ENCODE measurements around the gene ATRX.
A peak's percentile ranks its signal among the peaks of the same experiment; 100 is the strongest.
"Not testable (repeated sequence)": the region's sequence is repeated elsewhere in the genome, so short reads cannot be mapped to it uniquely, and the experiment has no call there.

ATRX gene

DNA sequence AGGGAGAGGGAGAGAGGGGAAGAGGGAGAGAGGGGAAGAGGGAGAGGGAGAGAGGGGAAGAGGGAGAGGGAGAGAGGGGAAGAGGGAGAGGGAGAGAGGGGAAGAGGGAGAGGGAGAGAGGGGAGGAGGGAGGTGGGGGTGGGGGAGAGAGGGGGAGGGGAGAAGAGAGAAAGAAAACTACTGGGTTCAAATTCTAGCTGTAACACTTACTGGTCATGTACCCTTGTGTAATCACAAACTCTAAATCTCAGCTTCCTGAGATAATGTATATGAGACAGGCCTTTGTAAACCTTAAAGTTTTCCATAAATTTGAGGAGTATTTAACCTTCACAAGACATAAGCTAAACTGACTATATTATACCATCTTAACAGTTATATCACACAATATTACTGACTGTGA lies 229.7 kb downstream of the ATRX start:
- Histone ChIP-seq H3K4me3 (ENCODE audit: low read length in 2 of 2) (no peak overlapping the region), H3K9me3 (ENCODE audit: control insufficient read depth in 2 of 2, low read length in 2 of 2) (no peaks in the 10 kb centered on the region), H3K27ac (ENCODE audit: low read length) (no peak overlapping the region), H3K4me1 (ENCODE audit: control insufficient read depth, insufficient read depth, low read length) (no peaks in the 10 kb centered on the region), H3K36me3 (ENCODE audit: control insufficient read depth in 2 of 2, insufficient read depth in 2 of 2, low read length in 2 of 2) (no peaks in the 10 kb centered on the region), H3K27me3 (ENCODE audit: control insufficient read depth in 1 of 2, insufficient read depth in 2 of 2, low read length in 2 of 2) (no peaks in the 10 kb centered on the region), H3K9ac (ENCODE audit: low read length in 2 of 2) (no peak overlapping the region)

- no peaks in the 10 kb centered on the region for H3K36me3 ChIP-seq (ENCODE audit: control insufficient read depth in 2 of 2, insufficient read depth in 2 of 2, low read length in 2 of 2)
- H3K27ac ChIP-seq (ENCODE audit: low read length) = no peak overlapping the region
- no peaks in the 10 kb centered on the region for H3K4me1 ChIP-seq (ENCODE audit: control insufficient read depth, insufficient read depth, low read length)
- H3K9me3 ChIP-seq (ENCODE audit: control insufficient read depth in 2 of 2, low read length in 2 of 2) = no peaks in the 10 kb centered on the region
- no peak overlapping the region for H3K4me3 ChIP-seq (ENCODE audit: low read length in 2 of 2)
- H3K27me3 ChIP-seq (ENCODE audit: control insufficient read depth in 1 of 2, insufficient read depth in 2 of 2, low read length in 2 of 2) = no peaks in the 10 kb centered on the region
- no peak overlapping the region for H3K9ac ChIP-seq (ENCODE audit: low read length in 2 of 2)
Measured at GRCh38 chrX:77548751-77549150, 237.3 kb downstream of the ATRX start.

- H3K36me3 ChIP-seq (ENCODE audit: control insufficient read depth in 2 of 2, insufficient read depth in 2 of 2, low read length in 2 of 2); H3K4me1 ChIP-seq (ENCODE audit: control insufficient read depth, insufficient read depth, low read length); H3K27me3 ChIP-seq (ENCODE audit: control insufficient read depth in 1 of 2, insufficient read depth in 2 of 2, low read length in 2 of 2); H3K9ac ChIP-seq (ENCODE audit: low read length in 2 of 2); H3K9me3 ChIP-seq (ENCODE audit: control insufficient read depth in 2 of 2, low read length in 2 of 2); H3K4me3 ChIP-seq (ENCODE audit: low read length in 2 of 2); H3K27ac ChIP-seq (ENCODE audit: low read length): not testable (repeated sequence)
Measured at GRCh38 chrX:77539778-77540177, 246.2 kb downstream of the ATRX start.

DNA sequence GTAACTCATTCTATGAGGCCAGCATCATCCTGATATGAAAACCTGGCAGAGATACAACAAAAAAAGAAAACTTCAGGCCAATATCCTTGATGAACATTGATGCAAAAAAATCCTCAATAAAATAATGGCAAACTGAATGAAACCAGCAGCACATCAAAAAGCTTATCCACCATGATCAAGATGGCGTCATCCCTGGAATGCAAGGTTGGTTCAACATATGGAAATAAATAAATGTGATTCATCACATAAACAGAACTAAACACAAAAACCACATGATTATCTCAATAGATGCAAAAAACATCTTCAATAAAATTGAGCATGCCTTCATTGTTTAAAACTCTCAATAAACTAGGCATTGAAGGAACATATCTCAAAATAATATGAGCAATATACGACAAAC lies 254.8 kb downstream of the ATRX start:
- H3K9me3 ChIP-seq (ENCODE audit: control insufficient read depth in 2 of 2, low read length in 2 of 2); H3K27ac ChIP-seq (ENCODE audit: low read length); H3K9ac ChIP-seq (ENCODE audit: low read length in 2 of 2); H3K27me3 ChIP-seq (ENCODE audit: control insufficient read depth in 1 of 2, insufficient read depth in 2 of 2, low read length in 2 of 2); H3K4me1 ChIP-seq (ENCODE audit: control insufficient read depth, insufficient read depth, low read length); H3K4me3 ChIP-seq (ENCODE audit: low read length in 2 of 2); H3K36me3 ChIP-seq (ENCODE audit: control insufficient read depth in 2 of 2, insufficient read depth in 2 of 2, low read length in 2 of 2): not testable (repeated sequence)

DNA sequence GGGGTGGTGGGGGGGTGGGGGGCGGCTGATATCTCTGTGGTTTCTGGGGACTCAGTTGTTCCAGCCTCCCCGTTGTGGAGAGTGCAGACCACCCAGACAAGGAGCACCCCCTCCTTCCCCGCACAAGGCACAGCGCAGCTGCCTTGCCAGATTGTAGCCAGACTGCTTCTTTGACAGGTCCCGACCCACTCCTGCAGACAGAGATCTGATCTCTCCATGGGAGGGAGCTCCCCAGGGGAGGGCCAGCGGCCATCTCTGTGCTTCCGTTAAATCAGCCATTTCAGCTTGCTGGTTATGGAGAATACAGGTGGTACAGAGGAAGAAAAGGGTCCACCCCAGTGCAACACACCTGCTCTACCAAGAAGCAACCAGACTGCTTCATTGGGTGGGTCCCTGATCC lies 258.0 kb downstream of the ATRX start:
- Histone ChIP-seq H3K27me3 (ENCODE audit: control insufficient read depth in 1 of 2, insufficient read depth in 2 of 2, low read length in 2 of 2) (no peaks in the 10 kb centered on the region), H3K4me1 (ENCODE audit: control insufficient read depth, insufficient read depth, low read length) (no peaks in the 10 kb centered on the region), H3K27ac (ENCODE audit: low read length) (no peak overlapping the region), H3K4me3 (ENCODE audit: low read length in 2 of 2) (no peak overlapping the region), H3K9me3 (ENCODE audit: control insufficient read depth in 2 of 2, low read length in 2 of 2) (no peaks in the 10 kb centered on the region), H3K9ac (ENCODE audit: low read length in 2 of 2) (no peak overlapping the region), H3K36me3 (ENCODE audit: control insufficient read depth in 2 of 2, insufficient read depth in 2 of 2, low read length in 2 of 2) (no peaks in the 10 kb centered on the region)

DNA sequence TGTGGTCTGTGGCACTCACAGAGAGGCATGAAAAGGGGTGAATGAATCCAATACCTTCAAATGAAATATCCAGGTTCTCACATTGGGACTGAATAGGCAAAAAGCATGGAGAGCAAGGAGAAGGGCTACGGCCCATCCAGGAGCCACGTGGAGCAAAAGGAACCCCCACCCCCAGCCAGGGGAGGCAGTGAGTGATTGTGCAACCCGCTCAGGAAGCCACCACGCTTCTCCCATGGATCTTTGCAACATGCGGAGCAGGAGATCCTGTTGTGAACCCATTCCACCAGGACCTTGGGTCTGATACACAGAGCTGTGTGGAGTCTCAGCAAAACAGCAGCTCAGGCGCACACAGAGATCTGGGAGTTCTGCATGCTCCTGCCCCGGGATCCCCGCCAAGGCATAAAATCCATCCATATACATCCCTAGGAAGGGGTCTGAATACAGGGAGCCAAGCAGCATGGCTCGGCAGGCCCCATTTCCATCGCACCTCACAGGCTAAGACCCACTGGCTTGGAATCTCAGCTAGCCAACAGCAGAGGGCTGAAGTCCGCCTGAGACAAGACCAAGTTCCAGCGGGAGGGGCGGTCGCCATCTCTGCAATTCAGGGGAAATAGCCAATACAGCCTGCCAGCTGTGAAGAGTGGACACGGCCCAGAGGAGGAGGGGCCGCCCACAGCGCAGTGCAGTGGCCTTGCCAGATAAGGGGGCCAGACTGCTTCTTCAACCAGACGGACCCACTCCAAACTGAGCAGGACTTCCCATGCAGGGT lies 258.6 kb downstream of the ATRX start:
- Histone ChIP-seq H3K9ac (ENCODE audit: low read length in 2 of 2) (no peak overlapping the region), H3K27me3 (ENCODE audit: control insufficient read depth in 1 of 2, insufficient read depth in 2 of 2, low read length in 2 of 2) (no peaks in the 10 kb centered on the region), H3K4me1 (ENCODE audit: control insufficient read depth, insufficient read depth, low read length) (no peaks in the 10 kb centered on the region), H3K27ac (ENCODE audit: low read length) (no peak overlapping the region), H3K4me3 (ENCODE audit: low read length in 2 of 2) (peak overlapping the region in 1 of 2 donors; percentile 40), H3K9me3 (ENCODE audit: control insufficient read depth in 2 of 2, low read length in 2 of 2) (no peaks in the 10 kb centered on the region), H3K36me3 (ENCODE audit: control insufficient read depth in 2 of 2, insufficient read depth in 2 of 2, low read length in 2 of 2) (no peaks in the 10 kb centered on the region)

DNA sequence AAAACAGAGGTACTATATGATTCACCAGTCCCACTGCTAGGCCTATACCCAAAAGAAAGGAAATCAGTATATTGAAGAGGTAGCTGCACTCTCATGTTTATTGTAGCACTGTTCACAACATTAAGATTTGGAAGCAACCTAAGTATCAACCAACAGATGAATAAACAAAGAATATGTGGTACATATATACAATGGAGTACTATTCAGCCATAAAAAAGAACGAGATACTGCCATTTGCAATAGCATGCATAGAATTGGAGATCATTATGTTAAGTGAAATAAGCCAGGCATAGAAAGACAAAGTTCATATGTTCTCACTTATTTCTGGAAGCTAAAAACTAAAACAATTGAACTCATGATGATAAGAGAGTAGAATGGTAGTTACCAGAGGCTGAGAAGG lies 266.3 kb downstream of the ATRX start:
- Histone ChIP-seq H3K4me1 (ENCODE audit: control insufficient read depth, insufficient read depth, low read length) (no peaks in the 10 kb centered on the region), H3K36me3 (ENCODE audit: control insufficient read depth in 2 of 2, insufficient read depth in 2 of 2, low read length in 2 of 2) (peaks cover 0 to 6% of the 10 kb centered on the region in 2 donors), H3K4me3 (ENCODE audit: low read length in 2 of 2) (no peak overlapping the region), H3K27ac (ENCODE audit: low read length) (no peak overlapping the region), H3K27me3 (ENCODE audit: control insufficient read depth in 1 of 2, insufficient read depth in 2 of 2, low read length in 2 of 2) (no peaks in the 10 kb centered on the region), H3K9ac (ENCODE audit: low read length in 2 of 2) (no peak overlapping the region), H3K9me3 (ENCODE audit: control insufficient read depth in 2 of 2, low read length in 2 of 2) (no peaks in the 10 kb centered on the region)

DNA sequence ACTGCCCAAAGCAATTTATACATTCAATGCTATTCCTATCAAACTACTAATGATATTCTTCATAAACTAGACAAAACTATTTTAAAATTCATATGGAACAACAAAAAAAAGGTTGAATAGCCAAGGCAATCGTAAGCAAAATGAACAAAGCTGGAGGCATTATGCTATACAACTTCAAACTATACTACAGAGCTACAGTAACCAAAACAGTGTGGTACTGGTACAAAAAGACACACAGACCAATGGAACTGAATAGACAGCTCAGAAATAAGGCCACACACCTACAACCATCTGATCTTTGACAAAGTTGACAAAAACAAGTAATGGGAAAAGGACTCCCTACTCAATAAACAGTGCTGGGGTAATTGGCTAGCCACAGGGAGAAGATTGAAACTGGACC lies 271.8 kb downstream of the ATRX start:
- Histone ChIP-seq H3K27ac (ENCODE audit: low read length) (no peak overlapping the region), H3K9me3 (ENCODE audit: control insufficient read depth in 2 of 2, low read length in 2 of 2) (peaks cover 0 to 7% of the 10 kb centered on the region in 2 donors), H3K4me3 (ENCODE audit: low read length in 2 of 2) (no peak overlapping the region), H3K9ac (ENCODE audit: low read length in 2 of 2) (no peak overlapping the region), H3K27me3 (ENCODE audit: control insufficient read depth in 1 of 2, insufficient read depth in 2 of 2, low read length in 2 of 2) (peaks cover 0 to 2% of the 10 kb centered on the region in 2 donors), H3K4me1 (ENCODE audit: control insufficient read depth, insufficient read depth, low read length) (no peaks in the 10 kb centered on the region), H3K36me3 (ENCODE audit: control insufficient read depth in 2 of 2, insufficient read depth in 2 of 2, low read length in 2 of 2) (peaks cover 0 to 9% of the 10 kb centered on the region in 2 donors)

GRCh38 chrX:77510007-77510406 lies 276.0 kb downstream of the ATRX start:
- no peaks in the 10 kb centered on the region for H3K4me1 ChIP-seq (ENCODE audit: control insufficient read depth, insufficient read depth, low read length)
- H3K9me3 ChIP-seq (ENCODE audit: control insufficient read depth in 2 of 2, low read length in 2 of 2) = peaks cover 0 to 7% of the 10 kb centered on the region in 2 donors
- H3K9ac ChIP-seq (ENCODE audit: low read length in 2 of 2) = no peak overlapping the region
- H3K27me3 ChIP-seq (ENCODE audit: control insufficient read depth in 1 of 2, insufficient read depth in 2 of 2, low read length in 2 of 2) = peaks cover 0 to 2% of the 10 kb centered on the region in 2 donors
- H3K36me3 ChIP-seq (ENCODE audit: control insufficient read depth in 2 of 2, insufficient read depth in 2 of 2, low read length in 2 of 2) = peaks cover 6 to 9% of the 10 kb centered on the region in 2 donors
- H3K4me3 ChIP-seq (ENCODE audit: low read length in 2 of 2) = no peak overlapping the region
- H3K27ac ChIP-seq (ENCODE audit: low read length) = no peak overlapping the region

GRCh38 chrX:77505227-77505626 lies 280.8 kb downstream of the ATRX start:
- Histone ChIP-seq H3K9me3 (ENCODE audit: control insufficient read depth in 2 of 2, low read length in 2 of 2) (no peaks in the 10 kb centered on the region), H3K27me3 (ENCODE audit: control insufficient read depth in 1 of 2, insufficient read depth in 2 of 2, low read length in 2 of 2) (peaks cover 0 to 2% of the 10 kb centered on the region in 2 donors), H3K27ac (ENCODE audit: low read length) (no peak overlapping the region), H3K9ac (ENCODE audit: low read length in 2 of 2) (no peak overlapping the region), H3K36me3 (ENCODE audit: control insufficient read depth in 2 of 2, insufficient read depth in 2 of 2, low read length in 2 of 2) (peaks cover 5 to 6% of the 10 kb centered on the region in 2 donors), H3K4me1 (ENCODE audit: control insufficient read depth, insufficient read depth, low read length) (no peaks in the 10 kb centered on the region), H3K4me3 (ENCODE audit: low read length in 2 of 2) (no peak overlapping the region)

GRCh38 chrX:77502951-77503525 lies 283.0 kb downstream of the ATRX start:
- no peaks in the 10 kb centered on the region for H3K27me3 ChIP-seq (ENCODE audit: control insufficient read depth in 1 of 2, insufficient read depth in 2 of 2, low read length in 2 of 2)
- H3K27ac ChIP-seq (ENCODE audit: low read length) = no peak overlapping the region
- H3K36me3 ChIP-seq (ENCODE audit: control insufficient read depth in 2 of 2, insufficient read depth in 2 of 2, low read length in 2 of 2) = no peaks in the 10 kb centered on the region
- H3K9me3 ChIP-seq (ENCODE audit: control insufficient read depth in 2 of 2, low read length in 2 of 2) = no peaks in the 10 kb centered on the region
- H3K4me1 ChIP-seq (ENCODE audit: control insufficient read depth, insufficient read depth, low read length) = no peaks in the 10 kb centered on the region
- H3K4me3 ChIP-seq (ENCODE audit: low read length in 2 of 2) = no peak overlapping the region
- no peak overlapping the region for H3K9ac ChIP-seq (ENCODE audit: low read length in 2 of 2)
